HG03064 (cell line): ENCODE results near the gene MIA.
A peak's percentile ranks its signal among the peaks of the same experiment; 100 is the strongest.
"Not testable (repeated sequence)": the region's sequence is repeated elsewhere in the genome, so short reads cannot be mapped to it uniquely, and the experiment has no call there.

Experiments
- ATAC-seq: cut with Tn5 transposase; IDR thresholded peaks from one replicate; pipeline ENCODE4 v1.9.1; 2021; ENCODE audit warnings: low read depth; ENCODE audit not compliant: unreplicated experiment

Gene MIA

DNA sequence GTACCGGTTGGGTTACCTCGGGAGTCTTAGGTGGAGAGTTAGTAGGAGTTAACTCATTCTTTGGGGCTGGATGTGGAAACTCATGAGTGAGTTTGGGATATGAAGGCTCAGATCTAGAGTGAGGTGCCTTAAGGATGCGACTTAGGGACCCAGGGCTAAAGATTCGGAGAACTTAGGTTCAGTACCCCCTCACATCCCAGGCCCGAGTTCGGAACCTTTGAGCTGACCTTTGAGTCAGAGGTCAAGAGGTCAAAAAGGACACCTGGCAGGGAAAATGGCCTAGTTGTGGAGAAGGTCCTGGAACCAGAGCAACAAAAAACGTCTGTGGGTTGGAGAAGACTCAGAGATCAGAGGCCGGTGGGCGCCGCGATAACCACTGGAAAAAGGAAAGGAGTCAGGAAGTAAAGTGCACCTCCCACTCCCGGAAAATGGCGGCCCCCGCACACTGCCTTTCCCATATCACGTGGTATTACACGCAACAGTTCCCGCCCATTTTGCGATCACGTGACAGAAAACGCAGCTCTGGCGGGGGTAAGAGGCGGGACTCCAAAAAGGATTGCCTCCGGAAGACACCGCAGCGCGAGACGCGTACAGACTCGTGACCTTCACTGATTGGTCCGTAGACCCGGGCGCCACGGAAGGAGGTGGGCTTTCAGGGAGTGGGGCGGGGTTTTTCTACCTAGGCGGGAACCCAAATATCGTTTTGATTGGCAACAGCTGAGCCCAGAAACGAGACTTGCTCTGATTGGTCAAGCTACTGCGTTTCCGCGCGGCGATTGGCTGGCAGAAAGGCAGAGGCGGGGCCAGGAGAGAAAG is 25.1 kb upstream of the MIA start, which contains the start of gene ACTMAP:
Gene ACTMAP (minus strand): TSS at position 420 of the 816 bp plus-strand sequence. CDS start 674 bp downstream, outside the sequence.
- ATAC-seq, result peak; percentile 77

- peak; percentile 59 for ATAC-seq
These were observed 24.3 kb upstream of the MIA start, which contains the start of gene SNRPA for GRCh38 chr19:40750874-40751537. Gene SNRPA (plus strand): TSS chr19:40751203. CDS start chr19:40751409, 206 bp downstream.

- ATAC-seq, result no peak
These were observed 23.0 kb upstream of the MIA start for GRCh38 chr19:40752257-40752781.

- ATAC-seq, result no peak
These were observed 20.6 kb upstream of the MIA start for GRCh38 chr19:40754611-40755247.

GRCh38 chr19:40755248-40755624 is 20.1 kb upstream of the MIA start:
- ATAC-seq, result no peak

GRCh38 chr19:40755791-40756190 is 19.5 kb upstream of the MIA start:
- no peak for ATAC-seq

- no peak for ATAC-seq
These were observed 18.7 kb upstream of the MIA start for GRCh38 chr19:40756502-40757110.

DNA sequence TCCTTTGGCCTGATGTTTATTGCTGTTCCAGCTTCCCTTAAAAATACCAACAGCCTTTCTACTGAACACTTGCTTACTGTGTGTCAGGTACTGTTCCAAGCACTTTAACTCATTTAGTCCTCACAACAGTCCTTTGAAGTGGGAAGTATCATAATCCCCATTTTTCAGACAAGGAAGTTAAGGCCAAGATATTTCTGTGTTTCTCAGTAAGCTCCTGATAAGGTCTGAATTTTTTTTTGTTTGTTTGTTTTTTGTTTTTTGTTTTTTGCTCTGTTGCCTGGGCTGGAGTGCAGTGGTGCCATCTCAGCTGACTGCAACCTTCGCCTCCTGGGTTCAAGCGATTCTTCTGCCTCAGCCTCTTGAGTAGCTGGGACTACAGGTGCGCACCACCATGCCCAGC is 16.8 kb upstream of the MIA start:
- no peak for ATAC-seq

GRCh38 chr19:40759352-40759751 is 16.0 kb upstream of the MIA start:
- no peak for ATAC-seq

GRCh38 chr19:40762754-40763470 is 12.4 kb upstream of the MIA start:
- no peak for ATAC-seq

DNA sequence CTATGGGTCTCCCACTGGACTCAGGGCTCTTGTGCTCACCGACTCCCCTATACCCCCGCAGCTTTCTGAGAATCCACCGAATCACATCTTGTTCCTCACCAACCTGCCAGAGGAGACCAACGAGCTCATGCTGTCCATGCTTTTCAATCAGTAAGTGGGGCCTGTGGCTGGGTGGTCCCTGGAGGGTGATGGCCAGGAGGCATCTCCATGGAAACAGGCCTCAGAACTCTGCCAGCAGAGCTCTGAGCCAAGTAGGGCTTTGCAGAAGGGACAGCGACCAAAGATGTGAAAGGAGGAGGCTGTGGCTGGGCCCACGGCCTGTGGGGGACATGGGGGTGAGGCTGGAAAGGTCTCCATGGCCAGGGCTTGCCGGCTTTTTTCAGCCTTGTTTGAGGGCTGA is 11.8 kb upstream of the MIA start:
- ATAC-seq, result no peak

- no peak for ATAC-seq
These were observed 11.4 kb upstream of the MIA start for GRCh38 chr19:40763963-40764362.

DNA sequence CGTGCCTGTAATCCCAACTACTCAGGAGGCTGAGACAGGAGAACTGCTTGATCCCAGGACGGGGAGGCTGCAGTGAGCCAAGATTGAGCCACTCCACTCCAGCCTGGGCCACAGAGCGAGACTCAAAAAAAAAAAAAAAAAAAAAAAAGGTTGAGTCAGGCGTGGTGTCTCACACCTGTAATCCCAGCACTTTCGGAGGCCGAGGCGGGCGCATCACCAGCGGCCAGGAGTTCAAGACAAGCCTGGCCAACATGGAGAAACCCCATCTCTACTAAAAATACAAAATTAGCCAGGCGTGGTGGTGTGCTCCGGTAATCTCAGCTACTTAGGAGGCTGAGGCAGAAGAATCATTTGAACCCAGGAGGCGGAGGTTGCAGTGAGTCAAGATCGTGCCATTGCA is 8.9 kb upstream of the MIA start:
- ATAC-seq, result not testable (repeated sequence)

DNA sequence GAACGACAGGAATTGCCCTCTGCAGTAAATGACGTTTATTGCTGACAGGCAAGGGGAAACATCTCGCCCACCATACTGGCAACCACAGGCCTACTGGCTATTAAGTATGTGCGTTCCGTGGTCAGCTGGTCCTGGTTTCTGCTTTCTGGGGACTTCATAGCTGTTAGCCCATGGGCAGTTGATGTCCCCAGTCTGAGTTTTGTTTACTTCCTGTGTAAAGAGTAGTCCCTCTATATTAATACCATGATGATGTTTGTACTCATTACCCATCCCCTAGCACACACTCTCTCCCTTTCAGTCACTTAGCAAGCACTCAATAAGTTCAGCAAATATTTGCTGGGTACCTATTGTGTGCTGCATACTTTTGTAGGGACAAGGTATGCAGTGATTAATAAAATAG is 6.5 kb upstream of the MIA start:
- ATAC-seq, result no peak

DNA sequence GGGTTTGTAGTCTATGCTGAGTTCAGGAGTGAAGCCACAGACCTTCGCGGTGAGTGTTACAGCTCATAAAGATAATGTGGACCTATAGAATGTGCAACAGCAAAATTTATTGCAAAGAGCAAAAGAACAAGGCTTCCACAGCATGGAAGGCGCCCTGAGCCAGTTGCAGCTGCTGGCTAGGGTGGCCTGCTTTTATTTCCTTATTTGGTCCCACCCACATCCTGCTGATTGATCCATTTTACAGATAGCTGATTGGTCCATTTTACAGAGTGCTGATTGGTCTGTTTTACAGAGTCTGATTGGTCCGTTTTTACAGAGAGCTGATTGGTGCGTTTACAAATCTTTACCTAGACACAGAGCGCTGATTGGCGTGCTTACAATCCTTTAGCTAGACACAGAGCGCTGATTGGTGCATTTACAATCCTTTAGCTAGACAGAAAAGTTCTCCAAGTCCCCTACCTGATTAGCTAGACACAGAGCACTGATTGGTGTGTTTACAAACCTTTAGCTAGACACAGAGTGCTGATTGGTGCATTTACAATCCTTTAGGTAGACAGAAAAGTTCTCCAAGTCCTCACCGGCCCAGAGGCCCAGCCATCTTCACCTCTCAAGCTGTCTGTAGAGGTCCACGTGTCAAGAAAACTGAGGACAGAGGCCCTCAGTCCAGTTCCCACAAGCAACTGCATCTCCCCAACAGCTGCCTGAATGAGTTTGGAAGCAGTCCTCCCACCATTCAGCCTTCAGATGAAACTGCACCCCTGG is 4.0 kb upstream of the MIA start:
- not testable (repeated sequence) for ATAC-seq

DNA sequence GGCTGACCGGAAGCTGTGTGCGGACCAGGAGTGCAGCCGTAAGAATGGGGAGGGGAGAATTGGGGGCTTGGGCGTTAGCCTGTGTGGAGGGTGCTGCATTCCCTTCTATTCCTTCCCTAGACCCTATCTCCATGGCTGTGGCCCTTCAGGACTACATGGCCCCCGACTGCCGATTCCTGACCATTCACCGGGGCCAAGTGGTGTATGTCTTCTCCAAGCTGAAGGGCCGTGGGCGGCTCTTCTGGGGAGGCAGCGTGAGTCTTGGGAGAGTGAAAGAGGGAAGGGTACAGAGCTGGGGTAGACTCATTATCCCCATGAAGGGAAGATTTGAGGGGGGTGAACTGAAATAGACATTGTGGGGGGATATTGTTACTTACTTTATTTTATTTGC is 306 bp downstream of the MIA start:
- ATAC-seq, result no peak

GRCh38 chr19:40776364-40776763 is 1.0 kb downstream of the MIA start:
- ATAC-seq, result no peak

GRCh38 chr19:40776932-40777644 is 1.8 kb downstream of the MIA start:
- peak; percentile 47 for ATAC-seq

DNA sequence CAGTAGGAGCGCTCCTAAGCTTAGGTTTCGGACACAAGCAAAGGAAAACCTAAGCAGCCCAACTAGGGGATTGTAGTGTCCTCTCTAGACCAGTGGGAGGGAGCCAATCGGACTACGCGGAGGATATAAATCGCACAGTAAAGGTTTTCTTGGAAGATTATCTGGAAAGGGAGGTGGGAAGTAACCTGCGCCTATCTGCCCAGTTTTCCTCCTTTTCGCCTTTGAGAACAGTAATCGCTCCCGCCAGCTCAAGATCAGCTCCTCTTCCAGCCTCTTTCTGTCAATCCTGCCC is 2.3 kb downstream of the MIA start:
- ATAC-seq, result no peak
